ENCODE data around the gene LCN6.

DNA sequence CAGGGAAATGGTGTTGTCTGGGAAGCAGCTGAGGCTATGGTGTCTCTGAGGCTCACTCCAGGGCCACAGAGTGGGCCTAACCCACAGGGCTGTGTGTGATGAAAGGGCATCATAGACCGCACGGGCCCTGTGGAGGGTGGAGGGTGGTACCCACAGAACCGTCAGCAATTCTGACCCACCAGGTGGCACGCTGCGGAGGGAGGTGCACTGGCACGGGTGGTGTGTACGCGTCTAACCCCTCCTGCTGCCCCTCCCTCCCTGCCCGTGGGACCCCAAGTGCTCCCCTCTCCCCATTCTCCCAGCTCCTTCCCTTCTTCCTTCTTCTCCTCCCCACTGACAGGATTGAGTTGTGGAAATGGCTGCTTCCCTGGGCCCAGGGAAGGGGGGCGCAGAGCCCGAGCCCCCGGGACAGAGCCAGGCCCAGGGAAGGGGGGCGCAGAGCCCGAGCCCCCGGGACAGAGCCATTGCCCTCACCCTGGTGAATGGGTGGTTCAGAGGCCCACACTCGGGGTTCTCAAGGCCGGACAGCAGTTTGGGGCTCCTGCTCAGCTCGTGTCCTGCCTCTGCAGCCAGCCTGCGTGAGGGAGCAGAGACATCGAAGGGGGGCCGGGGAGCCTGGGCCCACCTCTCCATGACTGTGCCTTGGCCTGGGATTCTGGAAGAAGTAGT lies 12.4 kb downstream of the LCN6 start:
- TF ChIP-seq, protein P1, sequence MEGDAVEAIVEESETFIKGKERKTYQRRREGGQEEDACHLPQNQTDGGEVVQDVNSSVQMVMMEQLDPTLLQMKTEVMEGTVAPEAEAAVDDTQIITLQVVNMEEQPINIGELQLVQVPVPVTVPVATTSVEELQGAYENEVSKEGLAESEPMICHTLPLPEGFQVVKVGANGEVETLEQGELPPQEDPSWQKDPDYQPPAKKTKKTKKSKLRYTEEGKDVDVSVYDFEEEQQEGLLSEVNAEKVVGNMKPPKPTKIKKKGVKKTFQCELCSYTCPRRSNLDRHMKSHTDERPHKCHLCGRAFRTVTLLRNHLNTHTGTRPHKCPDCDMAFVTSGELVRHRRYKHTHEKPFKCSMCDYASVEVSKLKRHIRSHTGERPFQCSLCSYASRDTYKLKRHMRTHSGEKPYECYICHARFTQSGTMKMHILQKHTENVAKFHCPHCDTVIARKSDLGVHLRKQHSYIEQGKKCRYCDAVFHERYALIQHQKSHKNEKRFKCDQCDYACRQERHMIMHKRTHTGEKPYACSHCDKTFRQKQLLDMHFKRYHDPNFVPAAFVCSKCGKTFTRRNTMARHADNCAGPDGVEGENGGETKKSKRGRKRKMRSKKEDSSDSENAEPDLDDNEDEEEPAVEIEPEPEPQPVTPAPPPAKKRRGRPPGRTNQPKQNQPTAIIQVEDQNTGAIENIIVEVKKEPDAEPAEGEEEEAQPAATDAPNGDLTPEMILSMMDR (IDR thresholded peaks at IDR 0.05), result no peak
- no peak for TF ChIP-seq EZH2 (IDR thresholded peaks at IDR 0.05)
- TF ChIP-seq EZH2phosphoT487 (IDR thresholded peaks at IDR 0.05), result no peak
